Measurements from ENCODE around the gene SARM1.
"Not testable (repeated sequence)": the region's sequence is repeated elsewhere in the genome, so short reads cannot be mapped to it uniquely, and the experiment has no call there.

The SARM1 gene

GRCh38 chr17:28433721-28434120, 62.2 kb downstream of the SARM1 start:
- DNase-seq, result peak; percentile 29

GRCh38 chr17:28434326-28434725, 62.8 kb downstream of the SARM1 start:
- DNase-seq, result not testable (repeated sequence)

- no peak for DNase-seq
These were observed 72.6 kb downstream of the SARM1 start for GRCh38 chr17:28443901-28444638.

GRCh38 chr17:28446716-28447395, 75.4 kb downstream of the SARM1 start:
- no peak for DNase-seq

- no peak for DNase-seq
These were observed 75.9 kb downstream of the SARM1 start for GRCh38 chr17:28447396-28447760.

GRCh38 chr17:28449859-28450258, 78.4 kb downstream of the SARM1 start:
- no peak for DNase-seq

Data from OCI-M1 (cell line).